GM21447 (cell line): ENCODE measurements around the gene SOS1.
"Not testable (repeated sequence)": the region's sequence is repeated elsewhere in the genome, so short reads cannot be mapped to it uniquely, and the experiment has no call there.

Experiments used
- ATAC-seq: cut with Tn5 transposase; IDR thresholded peaks from one replicate; pipeline ENCODE4 v1.9.1; 2021; ENCODE audit not compliant: unreplicated experiment

SOS1 gene

DNA sequence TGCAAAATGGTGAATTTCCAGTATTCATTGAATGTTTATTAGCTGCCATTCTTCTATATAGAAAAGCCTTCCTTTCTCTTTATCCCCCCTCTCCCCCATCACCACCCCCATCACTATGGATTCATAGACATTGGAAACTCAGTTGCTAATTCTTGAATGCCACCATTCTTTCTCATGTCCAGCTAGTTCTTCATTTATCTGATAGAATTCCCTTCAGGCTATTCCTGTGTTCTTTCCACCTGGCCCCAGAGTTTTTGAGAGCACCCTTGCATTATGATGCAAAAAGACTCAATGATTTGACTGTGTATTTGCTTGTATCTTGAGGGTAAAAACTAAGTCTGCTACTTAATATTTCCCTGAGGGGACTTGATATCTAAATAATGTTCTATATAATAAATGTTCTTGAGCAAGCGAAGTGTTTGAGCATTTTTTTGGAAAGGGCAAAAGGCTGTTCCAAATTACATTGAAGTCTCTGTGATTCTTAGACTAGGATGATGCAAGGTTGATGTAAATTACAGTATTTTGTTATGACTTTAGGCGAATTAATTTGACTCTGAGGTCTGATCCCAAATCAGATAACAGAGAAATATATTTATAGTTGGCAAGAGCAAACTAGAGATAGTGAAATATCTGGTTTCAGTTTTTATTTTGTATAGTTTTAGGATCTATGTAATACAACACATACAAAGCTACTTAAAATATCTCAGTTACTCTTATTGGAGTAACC is 18.8 kb upstream of the SOS1 start:
- no peak for ATAC-seq

DNA sequence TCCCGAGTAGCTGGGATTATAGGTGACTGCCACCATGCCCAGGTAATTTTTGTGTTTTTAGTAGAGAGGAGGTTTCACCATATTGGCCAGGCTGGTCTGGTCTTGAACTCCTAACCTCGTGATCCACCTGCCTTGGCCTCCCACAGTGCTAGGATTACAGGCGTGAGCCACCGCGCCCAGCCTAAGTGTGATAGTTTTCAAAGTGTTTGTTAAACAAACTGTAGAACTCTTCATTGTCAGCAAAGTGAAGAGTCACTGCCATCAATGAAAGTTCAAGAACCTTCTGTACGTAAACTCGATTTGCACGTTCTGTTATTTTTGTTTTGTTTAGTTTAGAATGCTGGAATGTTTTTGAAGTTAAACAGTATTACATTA is 18.0 kb upstream of the SOS1 start:
- no peak for ATAC-seq

DNA sequence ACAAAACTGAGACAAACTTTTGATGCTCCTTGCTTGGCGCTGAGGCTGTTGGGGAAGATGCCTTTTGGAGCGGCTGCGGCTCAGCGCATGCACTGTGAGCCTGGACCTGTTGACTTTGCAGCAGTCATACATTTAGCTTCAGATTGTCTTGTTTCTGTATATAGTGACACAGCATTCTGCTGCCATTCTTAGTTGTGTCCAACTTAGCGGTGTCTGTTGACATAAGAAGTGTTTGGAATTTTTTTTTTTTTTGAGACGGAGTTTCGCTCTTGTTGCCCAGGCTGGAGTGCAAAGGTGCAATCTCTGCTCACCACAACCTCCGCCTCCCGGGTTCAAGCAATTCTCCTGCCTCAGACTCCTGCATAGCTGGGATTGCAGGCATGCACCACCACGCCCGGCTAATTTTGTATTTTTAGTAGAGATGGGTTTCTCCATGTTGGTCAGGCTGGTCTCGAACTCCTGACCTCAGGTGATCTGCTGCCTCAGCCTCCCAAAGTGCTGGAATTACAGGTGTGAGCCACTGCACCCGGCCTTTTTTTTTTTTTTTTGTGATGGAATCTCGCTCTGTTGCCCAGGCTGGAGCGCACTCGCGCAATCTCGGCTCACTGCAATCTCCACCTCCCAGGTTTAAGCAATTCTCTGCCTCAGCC is 17.5 kb upstream of the SOS1 start:
- ATAC-seq = not testable (repeated sequence)

DNA sequence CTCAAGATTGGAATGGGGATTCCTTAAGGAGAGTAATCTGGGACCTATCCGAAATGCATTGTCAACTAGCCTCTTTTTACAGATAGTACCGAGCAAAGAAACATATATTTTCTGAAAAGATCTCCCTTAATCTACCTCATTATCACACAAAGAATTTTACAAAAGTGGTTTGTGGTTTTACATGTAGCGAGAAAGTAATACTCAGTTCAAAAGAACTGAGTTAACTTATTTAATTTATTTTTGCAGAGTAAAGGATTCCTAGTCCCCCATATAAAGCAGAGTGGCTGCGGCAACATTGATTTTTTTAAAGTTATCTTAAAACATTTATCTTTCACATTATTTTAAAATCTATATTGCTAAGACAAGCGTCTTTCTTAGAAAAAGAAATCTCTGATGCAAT is 15.9 kb upstream of the SOS1 start:
- no peak for ATAC-seq

- no peak for ATAC-seq
Measured at GRCh38 chr2:39135690-39136259, 14.9 kb upstream of the SOS1 start.

DNA sequence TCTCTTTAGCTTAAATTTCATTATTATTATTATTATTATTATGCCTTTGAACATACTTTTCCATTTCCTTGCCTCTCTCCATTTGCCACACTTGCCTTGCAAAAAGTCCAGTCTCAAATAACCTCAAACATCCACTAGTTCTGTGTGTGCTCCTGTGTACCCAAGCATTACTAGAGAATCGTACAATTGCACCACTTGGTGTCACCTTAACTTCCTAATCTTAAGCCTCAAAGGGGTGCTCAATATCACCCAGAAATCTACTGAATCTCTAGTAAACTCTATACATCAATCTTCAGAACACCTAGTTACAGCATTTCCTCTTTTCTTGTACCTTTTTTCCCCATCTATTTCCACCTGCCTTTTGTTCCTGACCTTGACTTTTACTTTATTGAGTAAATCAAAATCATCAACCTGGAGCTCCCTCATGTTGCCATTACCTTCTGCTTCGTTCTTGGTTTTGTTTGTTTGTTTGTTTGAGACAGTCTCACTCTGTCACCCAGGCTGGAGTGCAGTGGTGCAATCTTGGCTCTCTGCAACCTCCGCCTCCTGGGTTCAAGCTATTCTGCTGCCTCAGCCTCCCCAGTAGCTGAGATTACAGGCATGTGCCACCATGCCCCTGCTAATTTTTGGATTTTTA is 12.5 kb upstream of the SOS1 start:
- no peak for ATAC-seq

- peak; percentile 47 for ATAC-seq
Measured at GRCh38 chr2:39128919-39129391, 8.1 kb upstream of the SOS1 start.

GRCh38 chr2:39127973-39128372 is 7.1 kb upstream of the SOS1 start:
- ATAC-seq = peak; percentile 48

DNA sequence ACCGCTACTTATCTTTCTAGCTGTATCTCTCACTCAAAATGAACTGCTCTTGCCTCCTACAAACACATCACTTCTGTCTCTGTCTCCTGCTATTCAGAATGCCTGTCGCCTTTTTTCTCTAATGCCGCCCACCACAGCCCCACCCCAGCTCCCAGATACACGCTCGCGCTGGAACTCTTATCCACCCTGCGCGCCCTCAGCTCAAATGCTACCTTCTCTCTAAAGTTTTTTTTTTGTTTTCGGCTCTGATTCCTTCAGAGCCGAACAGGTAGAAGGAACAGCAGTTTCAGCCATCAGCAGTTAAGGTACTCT is 3.9 kb upstream of the SOS1 start:
- no peak for ATAC-seq

DNA sequence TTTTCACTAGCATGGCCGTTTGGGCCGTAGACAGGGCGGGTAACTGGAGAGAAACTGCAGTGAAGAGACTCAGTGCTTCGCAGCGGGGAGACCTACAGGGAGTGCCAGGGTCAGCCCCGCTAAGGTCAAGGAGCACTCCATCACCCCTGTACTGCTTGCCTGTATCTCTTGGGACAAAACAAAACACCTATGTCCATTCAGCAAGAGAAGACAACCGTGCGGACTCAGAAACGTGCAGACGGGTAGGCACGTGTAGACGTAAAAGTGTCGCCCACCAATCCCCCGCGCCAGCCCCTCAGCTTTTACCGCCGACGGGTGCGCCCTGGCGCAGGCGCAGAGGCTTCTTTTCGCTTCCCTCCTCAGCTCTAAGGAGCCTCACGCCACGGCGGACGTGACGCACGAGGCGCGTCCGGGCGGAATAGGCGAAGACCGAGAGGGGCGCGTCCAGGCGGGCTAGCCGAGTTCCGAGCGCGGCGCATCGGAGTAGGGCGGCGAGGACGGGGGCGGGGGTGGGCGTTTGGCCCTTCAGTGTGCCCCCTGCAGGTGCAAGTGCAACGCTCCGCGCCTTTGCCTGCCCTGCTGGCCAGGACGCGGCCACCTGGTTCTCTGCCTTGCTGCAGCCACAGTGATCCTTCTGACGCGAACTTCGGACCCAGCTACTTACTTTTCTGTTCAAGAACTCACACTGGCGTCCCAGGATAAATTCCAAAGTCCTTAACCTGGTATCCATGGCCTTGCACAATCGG is 3.3 kb upstream of the SOS1 start:
- peak; percentile 47 for ATAC-seq

DNA sequence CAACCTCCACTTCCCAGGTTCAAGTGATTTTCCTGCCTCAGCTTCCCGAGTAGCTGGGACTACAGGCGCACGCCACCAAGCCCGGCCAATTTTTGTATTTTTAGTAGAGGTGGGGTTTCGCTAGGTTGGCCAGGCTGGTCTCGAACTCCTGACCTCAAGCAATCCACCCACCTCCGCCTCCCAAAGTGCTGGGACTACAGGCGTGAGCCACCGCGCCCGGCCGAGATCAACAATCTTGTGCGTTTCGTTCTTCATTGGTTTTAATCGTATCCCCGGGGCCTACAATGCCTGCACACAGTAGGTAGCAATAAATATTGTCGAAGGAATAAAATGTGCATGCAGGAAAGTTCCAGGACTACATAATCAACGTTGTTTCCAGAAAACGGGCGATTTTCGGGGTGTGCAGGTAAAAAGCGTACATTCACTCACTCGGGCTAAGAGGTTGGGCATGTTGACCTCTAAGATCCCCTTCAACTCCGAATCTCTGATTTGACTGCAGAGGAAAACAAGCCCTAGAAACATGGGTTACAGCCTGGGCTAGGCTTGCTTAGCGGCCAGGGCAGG is 2.7 kb upstream of the SOS1 start:
- no peak for ATAC-seq

DNA sequence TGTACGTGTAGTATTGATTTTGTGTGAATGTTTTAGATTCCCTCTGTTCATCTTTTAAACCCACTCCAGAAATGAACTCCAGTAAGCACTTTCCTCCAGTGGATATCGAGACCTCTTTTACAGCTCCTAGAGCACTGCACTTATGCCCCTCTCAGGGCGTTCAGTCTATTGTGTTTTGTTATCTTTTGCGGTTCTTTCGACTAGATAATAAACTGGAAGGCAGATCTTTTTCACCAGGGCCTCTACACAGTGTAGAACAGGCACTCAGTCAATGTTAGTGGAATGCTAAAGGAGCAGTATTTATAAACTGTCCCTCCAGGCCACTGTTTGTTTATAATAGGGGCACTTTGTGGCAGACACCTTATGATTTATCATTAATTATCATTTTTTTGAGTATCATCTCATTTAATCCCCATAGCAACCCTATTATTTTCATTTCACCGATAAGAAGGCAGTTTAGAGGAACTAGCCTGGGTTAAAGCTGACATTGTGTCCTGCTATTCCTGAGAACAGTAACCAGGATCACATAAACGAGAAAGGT is 742 bp upstream of the SOS1 start:
- no peak for ATAC-seq

GRCh38 chr2:39120521-39120770 is 405 bp downstream of the SOS1 start:
- ATAC-seq = no peak

- ATAC-seq = peak; percentile 35
Measured at GRCh38 chr2:39119732-39120520, 925 bp downstream of the SOS1 start.

- ATAC-seq = no peak
Measured at GRCh38 chr2:39118786-39119499, 1.9 kb downstream of the SOS1 start.

- no peak for ATAC-seq
Measured at GRCh38 chr2:39115556-39115955, 5.3 kb downstream of the SOS1 start.

- ATAC-seq = no peak
Measured at GRCh38 chr2:39114771-39115170, 6.1 kb downstream of the SOS1 start.

- no peak for ATAC-seq
Measured at GRCh38 chr2:39109537-39109936, 11.3 kb downstream of the SOS1 start.

- no peak for ATAC-seq
Measured at GRCh38 chr2:39108377-39108776, 12.5 kb downstream of the SOS1 start.
